HepG2 (cell line): ENCODE measurements around the gene ADGRD1. TPM values are rescaled to one million over a fixed set of nuclear protein-coding genes. Genes with fewer than 3 reads are reported as not detected.

Source experiments
- GABPA ChIP-seq, 2 experiments: IDR thresholded peaks; 2 replicates each; pipeline ENCODE4 v1.6.1; 2011 to 2016; ENCODE audit warnings: low read depth in 2 of 2, low read length in 1 of 2, missing biosample characterization in 1 of 2, missing genetic modification characterization in 1 of 2
- HHEX ChIP-seq: IDR thresholded peaks from 2 replicates; pipeline ENCODE4 v1.6.1; 2016; ENCODE audit warnings: control low read depth
- RBM22 ChIP-seq: fragments of 200-400 bp; formaldehyde crosslinking; optimal IDR thresholded peaks from 2 replicates; pipeline ENCODE3; 2017; ENCODE audit warnings: mild to moderate bottlenecking, low read length, moderate library complexity
- RERE ChIP-seq: IDR thresholded peaks from 2 replicates; pipeline ENCODE4 v1.6.1; 2016; ENCODE audit warnings: low read depth, missing genetic modification reagents, missing compliant biosample characterization
- SP140L ChIP-seq: sonication (generic); formaldehyde crosslinking; IDR thresholded peaks from 2 replicates; pipeline ENCODE4 v1.4.0; 2020; ENCODE audit warnings: missing genetic modification reagents, borderline replicate concordance
- SRSF9 ChIP-seq: fragments of 200-400 bp; formaldehyde crosslinking; IDR thresholded peaks from 2 replicates; pipeline ENCODE4 v1.6.1; 2018; ENCODE audit warnings: borderline replicate concordance, mild to moderate bottlenecking, low read depth, low read length; ENCODE audit not compliant: insufficient read depth, poor library complexity, severe bottlenecking
- ZNF318 ChIP-seq: sonication (generic); formaldehyde crosslinking; IDR thresholded peaks from 2 replicates; pipeline ENCODE4 v1.4.0; 2020; ENCODE audit warnings: mild to moderate bottlenecking, missing genetic modification reagents
- ZNF367 ChIP-seq: sonication (generic); formaldehyde crosslinking; IDR thresholded peaks from 2 replicates; pipeline ENCODE4 v1.4.0; 2020; ENCODE audit warnings: missing genetic modification reagents, borderline replicate concordance
- ZNF773 ChIP-seq: sonication (generic); formaldehyde crosslinking; IDR thresholded peaks from 2 replicates; pipeline ENCODE4 v1.4.0; 2020; ENCODE audit warnings: missing genetic modification reagents, borderline replicate concordance
- ZNF839 ChIP-seq: sonication (generic); formaldehyde crosslinking; IDR thresholded peaks from 2 replicates; pipeline ENCODE4 v1.4.0; 2020; ENCODE audit warnings: missing genetic modification reagents, mild to moderate bottlenecking, borderline replicate concordance
- polyA plus RNA-seq, 8 experiments: library from polyadenylated mRNA; depleted of rRNA in 3 of 8; stranded (reverse) in 7 of 8; unstranded in 1 of 8; fragments of >200 nt; fragmentation: Illumina TruSeq in 4 of 8; extraction: Trizol in 4 of 8; gene quantifications; 2 replicates each; pipeline versions ENCODE4 v1.2.1 to v1.2.3, GENCODE V29; 2011 to 2016; ENCODE audit warnings: low read depth in 4 of 8, missing spikeins in 1 of 8, mixed read lengths in 1 of 8; ENCODE audit not compliant: insufficient read depth in 1 of 8
- total RNA-seq, 5 experiments: library from RNA; depleted of rRNA; stranded (reverse); fragments of >200 nt; fragmentation: Illumina TruSeq; extraction: Trizol; gene quantifications; 2 replicates each; pipeline ENCODE4 v1.2.3, GENCODE V29; 2016; ENCODE audit warnings: low read depth in 1 of 5

Gene ADGRD1
- total and polyA plus RNA-seq, 2 of the 13 experiments (the other 11 are each of a cell fraction or from before 2014, with no cell fraction given): 0.46 to 12.4 TPM

- TF ChIP-seq ZNF839 (no peak), SRSF9 (no peak), ZNF367 (CRISPR knock-in tag) (no peak), GABPA (IDR thresholded peaks at IDR 0.05; ENCODE audit: low read depth, low read length) (no peak), GABPA (CRISPR knock-in tag; IDR thresholded peaks at IDR 0.05; ENCODE audit: low read depth) (no peak), ZNF318 (CRISPR knock-in tag) (no peak), SP140L (no peak), ZNF773 (CRISPR knock-in tag) (no peak), RBM22 (no peak), HHEX (CRISPR knock-in tag) (no peak), RERE (CRISPR knock-in tag) (no peak)
These were observed 18.3 kb downstream of the ADGRD1 start (continued) for GRCh38 chr12:130971925-130972585.
